ENCODE measurements around the gene SLF2. TPM values are rescaled to one million over a fixed set of nuclear protein-coding genes. Genes with fewer than 3 reads are reported as not detected.

The SLF2 gene
- total RNA-seq, 1 donor from 2014 or later: 46.1 TPM

DNA sequence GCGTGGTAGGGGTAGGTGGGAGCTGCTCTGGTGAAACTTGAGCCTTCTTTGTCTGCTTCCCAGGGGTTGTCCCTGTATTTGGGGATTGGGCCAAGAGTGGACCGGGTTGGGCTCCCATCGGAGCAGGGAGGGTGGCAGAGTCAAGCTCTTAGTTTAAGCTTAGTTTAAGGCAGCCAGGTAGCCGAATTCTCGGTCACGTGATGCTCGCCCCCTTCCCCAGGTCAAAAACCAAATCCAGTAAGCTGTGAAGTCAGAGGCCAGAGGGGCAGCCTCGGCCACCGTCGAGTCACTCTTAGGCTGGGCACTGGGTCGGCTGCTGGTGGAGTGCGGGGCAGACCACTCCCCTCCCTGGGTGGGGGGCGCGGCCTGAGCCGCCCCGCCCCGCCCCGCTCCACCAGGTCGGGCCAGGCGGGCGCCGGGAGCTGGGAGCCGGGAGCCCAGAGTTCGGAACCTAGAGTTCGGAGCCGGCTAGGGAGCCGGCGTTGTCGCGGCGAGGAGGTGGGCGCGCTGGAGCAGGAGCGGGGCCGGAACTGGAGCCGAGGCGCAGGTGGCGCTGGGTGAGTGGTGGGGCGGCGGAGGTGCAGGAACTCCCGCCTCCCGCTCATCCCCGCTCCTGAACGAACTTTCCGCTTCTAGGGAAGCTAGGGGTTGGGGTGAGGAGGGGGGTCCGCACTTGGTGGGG, 84.1 kb downstream of the SLF2 start:
- Mint-ChIP-seq H3K27ac (peak overlapping the region; percentile 70), H3K9me3 (no peaks in the 10 kb centered on the region), H3K4me1 (ENCODE audit: unreplicated experiment) (peaks cover 30% of the 10 kb centered on the region), H3K4me3 (peak overlapping the region; percentile 94), H3K36me3 (peaks cover 4% of the 10 kb centered on the region), H3K27me3 (no peaks in the 10 kb centered on the region)
- no peak for DNase-seq (ENCODE audit: extremely low spot score, unreplicated experiment)
- TF ChIP-seq, protein P1, sequence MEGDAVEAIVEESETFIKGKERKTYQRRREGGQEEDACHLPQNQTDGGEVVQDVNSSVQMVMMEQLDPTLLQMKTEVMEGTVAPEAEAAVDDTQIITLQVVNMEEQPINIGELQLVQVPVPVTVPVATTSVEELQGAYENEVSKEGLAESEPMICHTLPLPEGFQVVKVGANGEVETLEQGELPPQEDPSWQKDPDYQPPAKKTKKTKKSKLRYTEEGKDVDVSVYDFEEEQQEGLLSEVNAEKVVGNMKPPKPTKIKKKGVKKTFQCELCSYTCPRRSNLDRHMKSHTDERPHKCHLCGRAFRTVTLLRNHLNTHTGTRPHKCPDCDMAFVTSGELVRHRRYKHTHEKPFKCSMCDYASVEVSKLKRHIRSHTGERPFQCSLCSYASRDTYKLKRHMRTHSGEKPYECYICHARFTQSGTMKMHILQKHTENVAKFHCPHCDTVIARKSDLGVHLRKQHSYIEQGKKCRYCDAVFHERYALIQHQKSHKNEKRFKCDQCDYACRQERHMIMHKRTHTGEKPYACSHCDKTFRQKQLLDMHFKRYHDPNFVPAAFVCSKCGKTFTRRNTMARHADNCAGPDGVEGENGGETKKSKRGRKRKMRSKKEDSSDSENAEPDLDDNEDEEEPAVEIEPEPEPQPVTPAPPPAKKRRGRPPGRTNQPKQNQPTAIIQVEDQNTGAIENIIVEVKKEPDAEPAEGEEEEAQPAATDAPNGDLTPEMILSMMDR (conservative IDR thresholded peaks at IDR 0.05): no peak

DNA sequence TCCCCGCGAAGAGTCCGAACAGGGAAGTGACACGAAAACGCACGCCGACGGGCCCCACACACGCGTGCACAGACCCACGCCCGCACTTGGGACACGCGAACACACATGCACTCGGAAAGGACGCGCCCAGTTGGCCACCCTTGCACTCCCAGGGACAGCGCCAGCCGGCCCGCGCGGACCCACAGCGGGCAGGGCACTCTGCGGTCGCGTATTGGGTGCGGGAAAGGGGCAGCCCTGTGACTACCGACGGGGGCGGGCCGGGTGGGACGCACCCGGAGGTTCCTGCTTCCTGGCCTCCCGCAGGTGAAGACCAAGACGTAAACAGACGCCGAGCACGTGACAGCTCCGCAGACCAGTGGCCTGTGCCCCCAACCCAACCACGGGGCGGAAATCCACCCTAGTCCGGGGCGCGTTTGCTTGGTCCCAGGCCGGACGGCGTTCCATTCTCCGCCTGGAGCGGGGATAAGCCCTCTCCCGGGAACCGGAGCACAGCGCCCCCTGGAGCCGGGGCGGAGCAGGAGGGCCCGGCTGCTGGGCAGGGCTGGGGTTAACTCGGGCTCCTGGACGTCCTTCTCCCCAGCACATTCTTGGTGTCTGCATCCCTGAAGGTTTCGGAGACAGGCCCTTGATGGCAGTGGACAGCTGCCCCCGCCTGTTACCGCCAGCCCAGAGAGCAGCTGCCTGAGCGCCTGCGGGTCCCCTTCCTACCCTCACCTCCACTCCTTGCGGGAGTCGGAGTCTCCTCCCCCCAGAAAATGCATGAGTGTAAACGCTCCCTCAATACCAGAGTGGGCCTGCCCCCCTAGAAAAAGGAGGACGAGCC, 84.8 kb downstream of the SLF2 start:
- H3K4me3 Mint-ChIP-seq: peak overlapping the region; percentile 94
- peak; percentile 92 for DNase-seq (ENCODE audit: extremely low spot score, unreplicated experiment)
- H3K27ac Mint-ChIP-seq: peak overlapping the region; percentile 95
- no peaks in the 10 kb centered on the region for H3K9me3 Mint-ChIP-seq
- H3K36me3 Mint-ChIP-seq: peaks cover 4% of the 10 kb centered on the region
- no peaks in the 10 kb centered on the region for H3K27me3 Mint-ChIP-seq
- H3K4me1 Mint-ChIP-seq (ENCODE audit: unreplicated experiment): peaks cover 30% of the 10 kb centered on the region
- TF ChIP-seq, protein P1 (conservative IDR thresholded peaks at IDR 0.05): peak; percentile 93

DNA sequence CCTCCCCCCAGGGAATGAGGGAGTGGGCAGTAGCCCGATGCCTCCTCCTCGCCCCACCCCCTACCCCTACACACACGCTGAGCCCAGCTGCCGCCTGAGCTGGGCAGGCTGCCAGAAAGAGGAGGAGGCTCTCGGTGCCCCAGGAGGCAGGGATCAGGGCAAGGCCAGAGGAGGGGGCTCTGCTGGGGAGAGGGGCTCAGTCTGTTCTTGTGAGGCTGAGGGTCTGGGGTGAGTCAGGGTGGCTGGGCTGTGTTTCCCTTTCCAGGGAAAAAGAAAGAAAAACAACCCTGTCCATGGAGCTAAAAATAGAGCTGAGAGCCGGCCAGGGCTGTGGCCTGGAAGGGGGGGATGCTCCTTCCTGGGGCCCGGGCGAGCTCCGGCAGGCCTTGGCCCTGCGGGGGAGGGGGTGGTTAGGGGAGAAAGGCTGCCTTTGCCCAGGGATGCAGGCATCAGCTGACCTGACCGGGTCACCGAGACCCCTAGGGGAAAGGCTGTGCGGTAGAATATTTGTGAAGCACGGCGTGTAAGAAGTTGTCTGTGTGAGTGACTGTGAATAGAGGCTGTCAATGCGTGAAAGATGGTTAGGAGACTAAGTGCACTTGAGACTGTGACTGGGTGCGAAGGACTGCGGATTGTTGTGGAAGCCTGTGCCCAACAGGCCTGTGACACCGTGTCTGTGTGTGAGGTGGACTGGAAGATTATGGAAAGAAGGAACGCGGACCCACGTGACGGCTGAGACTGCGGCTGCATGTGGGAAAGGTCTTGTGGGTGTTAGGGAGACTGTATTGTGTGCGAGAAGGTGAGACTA, 85.6 kb downstream of the SLF2 start:
- no peaks in the 10 kb centered on the region for H3K27me3 Mint-ChIP-seq
- H3K9me3 Mint-ChIP-seq: no peaks in the 10 kb centered on the region
- H3K27ac Mint-ChIP-seq: peak overlapping the region; percentile 95
- TF ChIP-seq, protein P1 (conservative IDR thresholded peaks at IDR 0.05): no peak
- peaks cover 30% of the 10 kb centered on the region for H3K4me1 Mint-ChIP-seq (ENCODE audit: unreplicated experiment)
- H3K4me3 Mint-ChIP-seq: peak overlapping the region; percentile 94
- H3K36me3 Mint-ChIP-seq: peaks cover 4% of the 10 kb centered on the region
- DNase-seq (ENCODE audit: extremely low spot score, unreplicated experiment): peak; percentile 92

DNA sequence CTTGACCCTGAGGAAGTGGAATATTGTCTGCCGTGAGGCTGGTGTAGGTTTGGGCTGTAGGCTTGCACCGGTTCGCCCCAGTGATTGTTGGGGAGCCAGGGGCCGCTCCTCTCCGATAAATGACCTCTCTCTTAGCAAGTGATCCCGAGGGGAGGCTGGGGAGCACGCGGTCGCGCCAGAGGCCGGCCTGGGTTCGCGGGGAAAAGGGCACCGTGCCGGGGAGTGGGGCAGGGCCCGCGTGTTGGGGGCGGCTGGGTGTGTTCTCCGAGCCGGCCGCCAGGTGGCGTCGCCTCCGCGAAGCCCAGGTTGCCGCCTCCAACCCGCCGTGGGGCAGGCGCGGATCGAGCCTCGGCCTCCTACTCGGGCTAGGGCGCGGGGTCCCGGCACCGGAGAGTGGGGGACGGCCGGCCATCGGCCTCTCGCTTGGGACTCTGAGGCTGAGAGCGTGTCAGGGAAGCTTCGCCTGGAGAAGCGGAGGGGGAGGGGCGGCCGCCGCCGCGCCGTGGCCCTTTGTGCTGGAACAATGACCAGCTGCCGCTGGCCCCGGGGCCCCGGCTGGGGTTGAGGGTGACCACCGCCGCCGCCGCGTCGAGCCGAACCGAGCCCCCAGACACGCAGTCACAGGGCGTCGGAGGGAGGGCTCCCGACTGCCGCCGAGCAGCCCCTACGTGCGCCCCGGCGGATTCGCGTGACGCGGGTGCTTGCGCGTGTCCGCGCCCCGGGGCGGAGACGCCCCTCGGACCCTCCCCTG, 86.4 kb downstream of the SLF2 start:
- TF ChIP-seq, protein P1 (conservative IDR thresholded peaks at IDR 0.05): peak; percentile 100
- H3K9me3 Mint-ChIP-seq: no peaks in the 10 kb centered on the region
- H3K36me3 Mint-ChIP-seq: peaks cover 4% of the 10 kb centered on the region
- peak; percentile 90 for DNase-seq (ENCODE audit: extremely low spot score, unreplicated experiment)
- H3K4me3 Mint-ChIP-seq: peak overlapping the region; percentile 94
- H3K4me1 Mint-ChIP-seq (ENCODE audit: unreplicated experiment): peaks cover 30% of the 10 kb centered on the region
- no peaks in the 10 kb centered on the region for H3K27me3 Mint-ChIP-seq
- peak overlapping the region; percentile 95 for H3K27ac Mint-ChIP-seq

DNA sequence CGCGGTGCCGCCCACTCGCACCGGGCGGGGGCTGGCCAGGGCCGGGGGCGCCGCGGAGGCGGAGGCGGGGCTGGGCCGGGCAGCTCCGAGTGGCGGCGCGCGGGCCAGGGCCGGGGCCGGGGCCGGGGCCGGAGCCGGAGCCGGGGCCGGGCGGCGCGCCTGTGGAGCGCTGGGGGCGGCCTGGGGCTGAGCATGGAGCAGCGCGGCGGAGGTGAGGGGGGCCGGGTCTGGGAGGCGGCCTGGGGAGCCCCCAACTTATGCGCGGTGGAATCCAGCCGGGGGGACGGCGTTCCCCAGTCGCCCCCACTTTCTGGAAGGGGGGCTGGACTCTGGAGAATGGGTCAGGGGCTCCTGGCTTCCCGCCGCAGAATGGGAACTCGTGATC, 87.0 kb downstream of the SLF2 start, which contains the start of gene LZTS2:
Gene LZTS2 (plus strand): TSS at position 67 of the 385 bp plus-strand sequence. CDS start 2,731 bp downstream, outside the sequence.
- Mint-ChIP-seq H3K4me1 (ENCODE audit: unreplicated experiment) (peaks cover 24% of the 10 kb centered on the region), H3K27me3 (no peaks in the 10 kb centered on the region)

More for the DNA sequence above, 87.0 kb downstream of the SLF2 start, which contains the start of gene LZTS2:
- peaks cover 4% of the 10 kb centered on the region for H3K36me3 Mint-ChIP-seq
- H3K27ac Mint-ChIP-seq: peak within 1 kb of the TSS; percentile 95
- TF ChIP-seq, protein P1 (conservative IDR thresholded peaks at IDR 0.05): no peak
- H3K4me3 Mint-ChIP-seq: peak within 1 kb of the TSS; percentile 94
- H3K9me3 Mint-ChIP-seq: no peaks in the 10 kb centered on the region
- no peak for DNase-seq (ENCODE audit: extremely low spot score, unreplicated experiment)

All from type B pancreatic cell (in vitro differentiated cells).